Activated T-cell treated with anti-CD3 and anti-CD28 coated beads, Interleukin-2, amount 50 U/mL, for 72 hours (primary cell): ENCODE results near the gene SLC25A13. TPM values are rescaled to one million over a fixed set of nuclear protein-coding genes. Genes with fewer than 3 reads are reported as not detected.
"Not testable (repeated sequence)": the region's sequence is repeated elsewhere in the genome, so short reads cannot be mapped to it uniquely, and the experiment has no call there.

ENCODE experiments used
- ATAC-seq, 2 donors: fragments of 150-1000 bp; cut with Tn5 transposase; replicated peaks in 1 of 2; 2 replicates each; pipeline ENCODE4 v1.10.0; 2021; ENCODE audit warnings: moderate library complexity in 2 of 2, mild to moderate bottlenecking in 1 of 2
- DNase-seq, 2 donors: peaks; one replicate each; pipeline ENCODE4 v3.0.0; 2021 to 2022; ENCODE audit warnings: mixed read lengths in 1 of 2
- H3K27ac Mint-ChIP-seq: one replicate; pipeline ENCODE4 v1.8.0; 2022; ENCODE audit warnings: mild to moderate bottlenecking, moderate library complexity, mixed read lengths
- H3K27me3 Mint-ChIP-seq: one replicate; pipeline ENCODE4 v1.8.0; 2022; ENCODE audit warnings: low read depth, mixed read lengths
- H3K36me3 Mint-ChIP-seq, 2 donors: one replicate each; pipeline ENCODE4 v1.8.0; 2022; ENCODE audit warnings: mixed read lengths in 2 of 2, mild to moderate bottlenecking in 1 of 2; ENCODE audit not compliant: insufficient read depth in 2 of 2
- H3K4me1 Mint-ChIP-seq: one replicate; pipeline ENCODE4 v1.8.0; 2022; ENCODE audit warnings: low read depth, mixed read lengths
- H3K4me3 Mint-ChIP-seq, 2 donors: one replicate each; pipeline ENCODE4 v1.8.0; 2022; ENCODE audit warnings: mild to moderate bottlenecking in 2 of 2, mixed read lengths in 2 of 2, moderate library complexity in 2 of 2
- H3K9me3 Mint-ChIP-seq, 2 donors: one replicate each; pipeline ENCODE4 v1.8.0; 2022; ENCODE audit warnings: mixed read lengths in 2 of 2
- total RNA-seq, 2 donors: library from RNA; stranded (reverse); gene quantifications; one replicate each; pipeline ENCODE4 v1.2.3, GENCODE V29; 2022

The SLC25A13 gene
- total RNA-seq, 2 donors from 2014 or later, result 6.1 to 8.4 TPM

DNA sequence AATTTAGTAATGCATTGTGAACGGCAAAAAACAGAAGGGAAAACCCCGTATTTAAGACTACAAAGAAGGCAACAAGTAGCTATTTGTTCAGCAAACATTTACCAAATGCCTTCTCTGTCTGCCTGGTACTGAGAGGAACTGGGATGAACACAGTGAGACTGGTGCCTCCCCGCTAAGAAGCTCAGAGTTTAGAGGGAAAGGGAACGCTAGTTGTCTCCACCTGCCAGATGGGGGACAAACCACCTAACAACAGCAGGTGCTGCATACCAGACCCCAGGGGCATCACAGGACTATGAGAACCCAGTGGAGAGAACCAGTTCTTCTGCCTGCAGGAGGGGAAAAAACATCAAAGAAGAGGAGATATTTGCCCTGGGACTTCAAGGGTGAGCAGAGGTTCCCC, 147.1 kb downstream of the SLC25A13 start:
- Mint-ChIP-seq H3K27ac (no peak overlapping the region), H3K27me3 (no peaks in the 10 kb centered on the region), H3K4me3 (no peak overlapping the region), H3K9me3 (no peaks in the 10 kb centered on the region), H3K4me1 (no peaks in the 10 kb centered on the region), H3K36me3 (no peaks in the 10 kb centered on the region)
- DNase-seq (no peak), ATAC-seq (no peak)

DNA sequence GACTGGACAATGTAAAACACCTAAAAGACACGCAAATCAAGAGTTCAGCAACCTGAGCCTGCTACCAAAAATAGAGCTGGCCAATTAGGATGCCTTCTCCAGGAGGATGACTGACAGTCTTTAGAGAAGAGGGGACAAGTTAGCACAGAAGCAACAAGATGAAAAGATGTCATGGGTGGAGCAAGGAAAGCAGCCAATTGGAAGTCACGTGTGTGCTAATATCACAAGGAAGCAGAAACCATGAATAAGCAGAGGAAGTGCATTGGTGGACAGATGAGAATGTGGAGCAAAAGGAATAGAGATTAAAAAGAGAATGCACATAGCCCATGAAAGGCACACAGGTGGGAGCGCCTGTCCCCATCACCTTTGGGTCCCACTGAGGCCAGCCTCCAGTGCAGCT, 148.1 kb downstream of the SLC25A13 start:
- H3K4me3 Mint-ChIP-seq, result no peak overlapping the region
- ATAC-seq, result no peak
- no peaks in the 10 kb centered on the region for H3K27me3 Mint-ChIP-seq
- no peak for DNase-seq
- no peak overlapping the region for H3K27ac Mint-ChIP-seq
- H3K36me3 Mint-ChIP-seq, result peaks cover 0 to 3% of the 10 kb centered on the region in 2 donors
- no peaks in the 10 kb centered on the region for H3K4me1 Mint-ChIP-seq
- H3K9me3 Mint-ChIP-seq, result no peaks in the 10 kb centered on the region

DNA sequence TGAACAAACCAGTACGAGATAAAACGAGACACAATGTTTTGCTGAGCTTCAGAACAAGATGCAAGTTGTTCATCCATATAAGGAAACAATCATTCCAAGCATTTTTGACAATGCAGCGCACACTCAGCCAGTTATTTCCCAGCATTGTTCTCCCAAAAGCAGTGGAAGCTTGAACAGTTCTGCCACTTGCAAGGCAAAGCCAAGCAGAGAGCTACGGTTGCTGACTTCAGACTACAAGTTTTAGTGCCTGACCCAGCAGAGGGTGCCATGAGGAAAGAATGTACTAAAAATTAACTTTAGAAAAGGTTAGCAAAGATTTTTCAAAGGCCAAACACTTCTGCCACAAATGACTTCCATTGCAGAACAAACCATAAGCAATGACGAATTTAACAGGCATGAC, 152.5 kb downstream of the SLC25A13 start:
- peaks cover 2 to 7% of the 10 kb centered on the region in 2 donors for H3K36me3 Mint-ChIP-seq
- ATAC-seq, result no peak

DNA sequence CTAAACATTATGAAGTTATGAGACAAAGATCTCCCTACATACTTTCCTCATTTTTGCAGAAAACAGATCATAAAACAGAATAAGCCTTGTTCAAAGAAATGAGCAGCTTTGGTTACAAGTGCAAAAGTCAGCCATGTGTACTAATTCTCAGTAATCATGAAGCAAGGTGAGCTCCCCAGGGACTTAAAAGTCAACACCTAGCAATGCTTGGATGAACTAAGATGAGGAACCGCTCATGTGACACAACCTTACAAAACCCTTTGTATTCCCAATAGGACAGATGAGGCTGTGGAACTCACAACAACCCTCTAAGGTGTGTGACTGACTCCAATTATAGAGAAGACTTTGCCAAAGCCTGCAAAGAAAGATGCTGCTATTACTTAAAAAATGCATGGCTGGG, 154.5 kb downstream of the SLC25A13 start:
- ATAC-seq (no peak), DNase-seq (no peak)
- H3K27me3 Mint-ChIP-seq, result no peaks in the 10 kb centered on the region
- peaks cover 3 to 7% of the 10 kb centered on the region in 2 donors for H3K36me3 Mint-ChIP-seq
- no peak overlapping the region for H3K4me3 Mint-ChIP-seq
- H3K9me3 Mint-ChIP-seq, result peaks cover 0 to 1% of the 10 kb centered on the region in 2 donors
- H3K27ac Mint-ChIP-seq, result no peak overlapping the region
- no peaks in the 10 kb centered on the region for H3K4me1 Mint-ChIP-seq

More for the DNA sequence above, 152.5 kb downstream of the SLC25A13 start:
- no peak for DNase-seq
- H3K4me1 Mint-ChIP-seq, result no peaks in the 10 kb centered on the region
- no peaks in the 10 kb centered on the region for H3K9me3 Mint-ChIP-seq
- H3K27me3 Mint-ChIP-seq, result no peaks in the 10 kb centered on the region
- H3K27ac Mint-ChIP-seq, result no peak overlapping the region
- H3K4me3 Mint-ChIP-seq, result no peak overlapping the region

DNA sequence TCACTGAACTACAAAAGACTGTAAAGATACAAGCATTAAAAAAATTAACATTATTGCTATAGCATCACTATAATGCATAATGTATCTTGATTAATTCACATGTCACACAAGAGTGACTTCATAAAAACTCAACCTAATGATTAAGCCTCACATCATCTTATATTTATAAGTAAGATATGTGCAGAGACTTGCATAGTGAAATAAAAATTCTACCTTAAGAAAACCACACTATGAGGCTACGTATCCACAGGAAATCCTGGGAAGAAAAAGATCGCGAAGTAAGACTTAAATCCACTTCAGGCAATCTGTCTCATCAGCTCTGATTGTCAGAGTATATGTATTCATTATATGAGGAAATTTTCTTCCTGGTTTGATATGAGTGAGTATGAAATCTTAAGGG, 160.0 kb downstream of the SLC25A13 start:
- no peak for DNase-seq
- Mint-ChIP-seq H3K4me1 (no peaks in the 10 kb centered on the region), H3K27ac (no peak overlapping the region), H3K4me3 (no peak overlapping the region), H3K9me3 (peaks cover 1 to 3% of the 10 kb centered on the region in 2 donors), H3K36me3 (peaks cover 5% of the 10 kb centered on the region in 2 donors), H3K27me3 (no peaks in the 10 kb centered on the region)
- ATAC-seq, result no peak

DNA sequence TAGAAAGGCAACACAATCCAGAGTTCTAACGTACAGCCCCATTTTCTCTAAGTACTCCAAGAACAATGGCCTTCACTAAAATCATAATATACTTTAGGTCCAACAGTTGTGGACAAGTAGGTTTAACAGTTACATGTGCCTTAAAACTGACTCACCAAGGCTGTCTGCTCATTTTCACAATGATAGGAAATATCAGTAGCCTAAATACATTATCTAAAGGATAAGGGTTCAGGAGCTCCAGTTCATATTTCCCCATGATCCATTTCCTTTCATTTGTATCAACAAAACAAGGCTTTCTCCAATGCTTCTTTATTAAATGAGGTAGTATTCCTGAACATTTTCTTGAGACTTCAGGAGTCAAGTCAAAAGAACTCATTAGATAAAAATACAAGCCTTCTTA, 164.0 kb downstream of the SLC25A13 start:
- H3K4me1 Mint-ChIP-seq, result no peaks in the 10 kb centered on the region

DNA sequence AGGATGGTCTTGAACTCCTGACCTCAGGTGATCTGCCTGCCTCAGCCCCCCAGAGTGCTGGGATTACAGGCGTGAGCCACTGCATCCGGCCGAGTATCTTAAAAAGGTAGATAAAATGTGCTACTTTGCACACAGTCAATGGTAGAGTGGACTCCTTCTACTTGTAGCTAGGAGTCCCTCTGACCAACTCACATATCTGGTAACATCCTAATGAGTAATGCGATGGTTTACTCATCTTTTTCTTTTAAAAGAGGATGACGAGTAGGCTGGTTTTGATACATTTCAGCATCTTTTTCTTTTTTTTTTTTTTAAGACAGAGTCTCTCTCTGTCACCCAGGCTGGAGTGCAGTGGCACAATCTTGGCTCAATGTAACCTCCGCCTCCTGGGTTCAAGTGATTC, 167.4 kb downstream of the SLC25A13 start:
- not testable (repeated sequence) for DNase-seq, H3K9me3 Mint-ChIP-seq, H3K4me1 Mint-ChIP-seq, H3K27ac Mint-ChIP-seq, H3K4me3 Mint-ChIP-seq, H3K27me3 Mint-ChIP-seq, H3K36me3 Mint-ChIP-seq
- ATAC-seq, result peak; percentile 29 to 71

More for the DNA sequence above, 164.0 kb downstream of the SLC25A13 start:
- Mint-ChIP-seq H3K27ac (no peak overlapping the region), H3K27me3 (no peaks in the 10 kb centered on the region), H3K9me3 (peaks cover 0 to 3% of the 10 kb centered on the region in 2 donors), H3K4me3 (no peak overlapping the region), H3K36me3 (peaks cover 2 to 5% of the 10 kb centered on the region in 2 donors)
- ATAC-seq, result no peak
- no peak for DNase-seq

DNA sequence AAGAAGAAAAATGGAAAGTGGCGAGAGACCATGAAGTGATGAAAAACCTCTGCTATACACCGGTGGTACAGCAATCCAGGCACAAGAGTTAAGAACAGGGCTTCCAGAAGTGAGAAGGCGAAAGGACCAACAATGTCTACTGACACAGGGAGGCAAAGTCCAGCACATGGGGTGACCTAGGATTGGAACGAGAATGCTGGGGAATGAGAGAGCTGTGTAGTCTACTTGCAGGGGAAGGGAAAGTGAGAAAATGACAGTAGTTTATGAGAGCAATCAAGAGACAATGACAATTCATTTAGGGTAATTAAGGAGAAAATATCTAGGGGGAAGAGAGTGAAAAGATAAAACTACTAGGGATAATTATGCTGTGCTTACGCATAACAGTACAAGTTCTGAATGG, 169.2 kb downstream of the SLC25A13 start:
- Mint-ChIP-seq H3K4me1 (no peaks in the 10 kb centered on the region), H3K27me3 (no peaks in the 10 kb centered on the region), H3K27ac (no peak overlapping the region), H3K4me3 (no peak overlapping the region), H3K9me3 (no peaks in the 10 kb centered on the region), H3K36me3 (no peaks in the 10 kb centered on the region)
- ATAC-seq (no peak), DNase-seq (no peak)

DNA sequence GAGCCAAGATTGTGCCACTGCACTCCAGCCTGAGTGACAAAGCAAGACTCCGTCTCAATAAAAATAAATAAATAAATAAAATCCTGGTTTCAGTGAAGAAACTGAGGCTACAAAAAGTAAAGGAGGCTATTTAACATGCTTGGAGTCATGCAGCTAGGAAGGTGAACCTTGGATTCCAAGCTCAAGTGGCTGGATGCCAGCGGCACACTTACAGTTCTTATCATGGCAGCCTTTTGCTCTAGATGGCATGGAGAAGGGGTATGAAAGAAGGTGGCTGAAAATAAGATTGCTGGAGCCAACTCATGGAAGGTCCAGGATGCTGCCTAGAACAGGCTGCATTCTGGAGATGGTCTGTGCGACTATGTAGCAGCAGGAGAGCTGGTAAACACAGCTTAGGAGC, 170.0 kb downstream of the SLC25A13 start:
- H3K4me3 Mint-ChIP-seq, result no peak overlapping the region
- H3K27me3 Mint-ChIP-seq, result no peaks in the 10 kb centered on the region
- H3K9me3 Mint-ChIP-seq, result no peaks in the 10 kb centered on the region
- no peak for ATAC-seq
- H3K4me1 Mint-ChIP-seq, result no peaks in the 10 kb centered on the region
- H3K27ac Mint-ChIP-seq, result no peak overlapping the region
- no peaks in the 10 kb centered on the region for H3K36me3 Mint-ChIP-seq
- no peak for DNase-seq

DNA sequence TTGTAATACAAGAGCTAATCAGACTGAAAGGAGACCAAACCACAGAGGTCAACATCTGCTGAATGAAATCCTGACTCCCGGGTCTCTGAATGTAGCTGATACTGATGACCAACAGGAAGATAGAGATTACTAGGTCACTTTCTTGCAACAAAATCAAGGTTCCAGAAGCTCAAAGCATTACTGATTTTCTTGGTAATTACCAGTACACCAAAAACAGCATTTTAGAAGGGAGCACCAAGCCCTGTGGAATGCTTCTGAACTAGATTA, 177.7 kb downstream of the SLC25A13 start:
- H3K36me3 Mint-ChIP-seq, result peaks cover 0 to 9% of the 10 kb centered on the region in 2 donors
- no peaks in the 10 kb centered on the region for H3K4me1 Mint-ChIP-seq
- no peak overlapping the region for H3K27ac Mint-ChIP-seq
- H3K9me3 Mint-ChIP-seq, result no peaks in the 10 kb centered on the region
- no peak for ATAC-seq
- H3K4me3 Mint-ChIP-seq, result no peak overlapping the region
- DNase-seq, result no peak
- no peaks in the 10 kb centered on the region for H3K27me3 Mint-ChIP-seq

DNA sequence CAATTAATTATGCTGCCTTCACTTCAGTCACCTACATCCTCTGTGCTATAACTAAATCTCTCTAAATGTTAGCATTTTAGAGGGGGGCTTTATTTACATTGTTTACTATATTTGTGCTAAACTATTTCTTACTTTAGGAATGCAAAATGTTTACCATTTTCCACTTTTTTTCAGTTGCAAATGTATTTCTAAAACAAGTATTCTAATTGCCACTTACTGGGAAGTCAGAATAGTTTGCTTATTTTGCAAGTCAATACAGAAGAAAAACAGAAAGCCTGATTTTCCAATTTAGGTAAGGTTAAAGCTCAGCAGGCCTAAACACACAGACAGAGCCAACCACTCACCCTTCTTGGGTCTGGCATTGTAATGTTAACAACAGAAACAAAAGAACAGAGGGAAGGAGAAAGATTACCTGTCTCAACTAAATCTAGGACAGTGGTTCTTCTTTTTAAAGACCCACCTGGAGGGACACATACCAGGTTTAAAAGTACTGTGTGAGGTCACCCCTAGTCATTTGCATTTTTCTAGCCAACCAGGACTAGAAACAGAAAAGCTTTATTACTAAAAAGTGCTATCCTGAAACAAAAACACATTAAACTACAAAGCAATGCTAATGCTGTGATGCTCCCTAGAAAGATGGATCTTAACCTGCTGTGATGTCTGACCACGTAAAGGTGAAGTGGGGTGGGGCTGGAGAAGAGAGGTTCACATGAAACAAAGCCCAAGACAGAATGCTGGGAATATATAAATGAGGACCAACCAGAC, 178.2 kb downstream of the SLC25A13 start:
- H3K4me1 Mint-ChIP-seq, result no peaks in the 10 kb centered on the region
- H3K27me3 Mint-ChIP-seq, result no peaks in the 10 kb centered on the region
- no peak for ATAC-seq

DNA sequence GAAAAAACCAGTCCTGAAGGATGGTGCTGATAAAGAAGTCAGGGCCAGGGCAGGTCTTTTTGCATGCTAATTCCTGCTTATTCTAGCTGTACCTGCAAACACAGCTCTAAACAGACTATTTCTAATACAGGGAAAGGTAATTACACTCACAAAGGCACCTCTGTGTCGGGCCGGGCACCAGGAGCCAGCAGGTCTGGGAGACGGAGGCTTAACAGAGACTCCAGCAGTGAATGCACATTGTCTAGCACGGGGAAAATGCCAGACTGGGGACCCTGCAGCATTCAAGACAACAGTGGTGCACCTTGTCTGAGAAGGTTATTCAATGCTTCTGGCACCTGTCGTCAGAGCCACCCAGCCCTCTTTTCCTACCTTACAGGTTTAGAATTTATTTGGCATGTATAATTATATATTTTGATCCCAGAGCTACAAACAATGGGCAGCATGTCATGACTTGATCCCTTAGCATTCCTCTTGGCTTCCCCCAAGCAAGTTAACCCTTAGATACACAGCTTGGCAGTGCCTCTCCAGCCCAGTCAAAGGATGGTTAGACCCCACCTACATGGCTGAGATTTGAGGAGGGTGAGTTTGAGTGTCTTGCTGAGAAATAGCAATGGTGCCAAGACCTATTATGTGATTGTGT, 185.2 kb downstream of the SLC25A13 start:
- Mint-ChIP-seq H3K9me3 (no peaks in the 10 kb centered on the region), H3K36me3 (peaks cover 0 to 6% of the 10 kb centered on the region in 2 donors), H3K4me1 (no peaks in the 10 kb centered on the region), H3K4me3 (no peak overlapping the region), H3K27ac (no peak overlapping the region), H3K27me3 (no peaks in the 10 kb centered on the region)
- ATAC-seq (no peak), DNase-seq (no peak)

More for the DNA sequence above, 178.2 kb downstream of the SLC25A13 start:
- Mint-ChIP-seq H3K4me3 (no peak overlapping the region), H3K36me3 (peaks cover 0 to 9% of the 10 kb centered on the region in 2 donors), H3K9me3 (no peaks in the 10 kb centered on the region), H3K27ac (no peak overlapping the region)
- DNase-seq, result no peak

DNA sequence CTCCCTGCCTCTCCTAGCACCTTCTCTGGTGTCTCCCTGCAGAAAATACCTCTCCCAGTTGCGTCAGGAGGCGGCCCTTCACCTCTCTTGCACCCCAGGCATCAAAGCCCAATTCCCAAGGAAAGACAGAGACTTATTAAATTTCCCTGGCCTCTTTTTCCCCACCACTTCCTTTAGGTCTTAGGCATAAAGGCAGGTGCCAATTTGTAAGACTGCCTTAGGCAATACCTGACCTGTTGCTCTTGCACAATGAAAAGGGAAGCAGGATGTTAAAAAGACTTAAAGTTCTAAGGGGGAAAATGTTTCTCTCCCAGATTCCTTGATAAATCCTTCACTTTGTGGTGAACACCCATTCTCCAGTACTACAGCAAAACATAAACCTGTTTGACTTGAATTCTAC, 186.7 kb downstream of the SLC25A13 start:
- no peaks in the 10 kb centered on the region for H3K4me1 Mint-ChIP-seq
- H3K9me3 Mint-ChIP-seq, result no peaks in the 10 kb centered on the region
- H3K4me3 Mint-ChIP-seq, result no peak overlapping the region
- H3K27me3 Mint-ChIP-seq, result no peaks in the 10 kb centered on the region
- no peak overlapping the region for H3K27ac Mint-ChIP-seq
- no peaks in the 10 kb centered on the region for H3K36me3 Mint-ChIP-seq
- ATAC-seq (no peak), DNase-seq (no peak)

DNA sequence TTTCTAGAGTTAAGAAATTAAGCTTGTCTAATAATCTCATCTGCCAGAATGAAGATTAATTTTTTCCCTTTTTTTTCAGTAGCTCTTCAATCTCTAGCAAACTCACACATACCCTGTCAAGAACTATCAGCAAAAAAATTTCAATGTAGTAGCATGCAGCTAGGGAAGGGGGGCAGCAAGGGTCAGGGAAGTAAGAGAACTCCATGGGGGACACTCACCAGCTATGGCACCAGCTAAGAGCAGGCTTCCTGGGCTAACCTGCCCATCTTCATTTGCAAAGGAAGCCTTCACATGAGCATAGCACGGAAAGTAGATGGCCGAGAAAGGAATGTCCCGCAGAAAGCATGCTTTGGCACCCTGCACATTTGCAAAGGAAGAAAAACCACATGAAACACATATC, 190.4 kb downstream of the SLC25A13 start:
- Mint-ChIP-seq H3K4me1 (no peaks in the 10 kb centered on the region), H3K36me3 (peaks cover 0 to 2% of the 10 kb centered on the region in 2 donors), H3K27ac (no peak overlapping the region), H3K9me3 (no peaks in the 10 kb centered on the region), H3K4me3 (no peak overlapping the region), H3K27me3 (no peaks in the 10 kb centered on the region)
- no peak for DNase-seq
- no peak for ATAC-seq
